GM23248 (cell line): Measurements from ENCODE around the gene NCAN.

ENCODE experiments used
- EZH2 ChIP-seq: fragments of 200-600 bp; sonication (generic); IDR thresholded peaks from 2 replicates; pipeline ENCODE4 v1.6.1; 2018; ENCODE audit warnings: antibody characterized with exemption, mild to moderate bottlenecking; ENCODE audit not compliant: insufficient read depth, poor library complexity, severe bottlenecking
- EZH2phosphoT487 ChIP-seq: fragments of 200-600 bp; sonication (generic); IDR thresholded peaks from 2 replicates; pipeline ENCODE4 v1.6.1; 2018; ENCODE audit warnings: antibody characterized with exemption, moderate library complexity, mild to moderate bottlenecking, low read depth; ENCODE audit not compliant: insufficient read depth

DNA sequence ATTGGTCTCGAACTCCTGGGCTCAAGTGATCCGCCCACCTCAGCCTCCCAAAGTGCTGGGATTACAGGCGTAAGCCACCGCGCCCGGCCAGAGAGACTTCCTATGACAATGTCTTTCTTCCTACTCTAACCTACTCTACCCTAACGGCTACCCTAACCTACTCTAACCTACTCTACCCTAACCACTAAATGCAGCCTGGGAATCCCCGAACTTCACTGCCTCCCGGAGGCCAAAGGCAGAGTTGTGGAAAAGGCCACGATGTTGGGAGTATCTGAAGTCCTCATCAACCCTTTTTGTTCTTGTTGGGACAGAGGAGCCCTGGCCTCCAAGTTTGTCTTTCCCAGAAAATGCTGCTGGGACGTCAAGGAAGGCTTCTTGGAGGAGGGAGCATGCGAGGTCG, 7.6 kb upstream of the NCAN start:
- TF ChIP-seq EZH2phosphoT487, result no peak
- TF ChIP-seq EZH2, result no peak
